OCI-LY1 (cell line): ENCODE data around the gene CCND1.

ENCODE experiments used
- H2AFZ ChIP-seq: fragments of 200-600 bp; sonication (generic), shearing (Covaris generic); 2 replicates; pipeline ENCODE4 v1.6.0; 2014; ENCODE audit warnings: antibody characterized with exemption, mild to moderate bottlenecking, low read length
- H3F3A ChIP-seq: fragments of 200-600 bp; sonication (generic), shearing (Covaris generic); 2 replicates; pipeline ENCODE4 v1.6.0; 2014; ENCODE audit warnings: mild to moderate bottlenecking, antibody characterized with exemption, low read length, moderate library complexity; ENCODE audit not compliant: insufficient read depth
- H3K27ac ChIP-seq: fragments of 200-600 bp; sonication (generic); 2 replicates; pipeline ENCODE4 v1.5.1; 2014; ENCODE audit warnings: low read length, mixed run types, mild to moderate bottlenecking, low read depth; ENCODE audit not compliant: poor library complexity, severe bottlenecking
- H3K27me3 ChIP-seq: fragments of 200-600 bp; sonication (generic); 2 replicates; pipeline ENCODE4 v1.6.0; 2014; ENCODE audit warnings: antibody characterized with exemption, mild to moderate bottlenecking, low read length, moderate library complexity; ENCODE audit not compliant: insufficient read depth
- H3K36me3 ChIP-seq: fragments of 200-600 bp; sonication (generic); 2 replicates; pipeline ENCODE4 v1.6.1; 2014; ENCODE audit warnings: mild to moderate bottlenecking, antibody characterized with exemption, low read length, moderate library complexity, mixed read lengths; ENCODE audit not compliant: insufficient read depth
- H3K4me1 ChIP-seq: fragments of 200-600 bp; sonication (generic); 2 replicates; pipeline ENCODE4 v1.5.1; 2014; ENCODE audit warnings: mild to moderate bottlenecking, low read length, moderate library complexity; ENCODE audit not compliant: insufficient read depth, severe bottlenecking
- H3K4me2 ChIP-seq: fragments of 200-600 bp; sonication (generic), shearing (Covaris generic); 2 replicates; pipeline ENCODE4 v1.6.1; 2014; ENCODE audit warnings: low read length
- H3K4me3 ChIP-seq: fragments of 200-600 bp; sonication (generic); 2 replicates; pipeline ENCODE4 v1.5.1; 2014; ENCODE audit warnings: low read length, low read depth, mild to moderate bottlenecking, mixed read lengths; ENCODE audit not compliant: poor library complexity, severe bottlenecking
- H3K79me2 ChIP-seq: fragments of 200-600 bp; shearing (Covaris generic); 2 replicates; pipeline ENCODE4 v1.6.1; 2016; ENCODE audit warnings: mixed run types, low read length, mixed read lengths; ENCODE audit not compliant: insufficient read depth
- H3K9ac ChIP-seq: fragments of 200-600 bp; sonication (generic), shearing (Covaris generic); 2 replicates; pipeline ENCODE4 v1.6.1; 2014; ENCODE audit warnings: mild to moderate bottlenecking, low read length, mixed read lengths
- H3K9me2 ChIP-seq: fragments of 200-600 bp; sonication (generic), shearing (Covaris generic); 2 replicates; pipeline ENCODE4 v1.6.1; 2014; ENCODE audit warnings: low read depth, mild to moderate bottlenecking, low read length, mixed read lengths
- H3K9me3 ChIP-seq: fragments of 200-600 bp; shearing (Covaris generic); 2 replicates; pipeline ENCODE4 v1.6.1; 2014; ENCODE audit warnings: low read length, mixed read lengths
- H4K20me1 ChIP-seq: fragments of 200-600 bp; sonication (generic), shearing (Covaris generic); 2 replicates; pipeline ENCODE4 v1.6.0; 2016; ENCODE audit warnings: mild to moderate bottlenecking, low read length; ENCODE audit not compliant: insufficient read depth
- CTCF ChIP-seq: fragments of 200-600 bp; sonication (generic), shearing (Covaris generic); IDR thresholded peaks from 2 replicates; pipeline ENCODE4 v1.5.1; 2017; ENCODE audit warnings: mild to moderate bottlenecking, antibody characterized with exemption, low read length, moderate library complexity, mixed read lengths
- EZH2 ChIP-seq: fragments of 200-600 bp; sonication (generic), shearing (Covaris generic); IDR thresholded peaks from 2 replicates; pipeline ENCODE4 v1.8.0; 2017; ENCODE audit warnings: borderline replicate concordance, mixed run types, mild to moderate bottlenecking, antibody characterized with exemption, low read length, moderate library complexity, mixed read lengths

Gene CCND1

DNA sequence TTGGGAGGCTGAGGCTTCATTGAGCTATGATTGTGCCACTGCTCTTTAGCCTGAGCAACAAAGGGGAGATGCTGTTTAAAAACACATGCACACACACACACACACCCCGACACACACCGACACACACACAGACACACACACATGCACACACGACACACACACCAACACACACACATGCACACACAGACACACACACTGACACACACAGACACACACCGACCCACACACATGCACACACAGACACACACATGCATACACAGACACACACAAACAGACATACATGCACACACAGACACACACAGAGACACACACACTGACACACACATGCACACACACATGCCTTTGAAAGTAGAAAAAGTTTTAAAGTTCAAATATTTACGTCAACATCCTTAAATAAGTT lies 39.7 kb downstream of the CCND1 start:
- no peak overlapping the region for H3K27ac ChIP-seq
- no peak overlapping the region for H3K9ac ChIP-seq
- H3K9me3 ChIP-seq = no peaks in the 10 kb centered on the region
- H3K4me3 ChIP-seq = no peak overlapping the region
- H3F3A ChIP-seq = no peaks in the 10 kb centered on the region
- no peaks in the 10 kb centered on the region for H3K9me2 ChIP-seq
- no peaks in the 10 kb centered on the region for H4K20me1 ChIP-seq
- no peaks in the 10 kb centered on the region for H3K36me3 ChIP-seq
- no peak overlapping the region for H2AFZ ChIP-seq
- H3K4me1 ChIP-seq = no peaks in the 10 kb centered on the region
- TF ChIP-seq EZH2 = no peak
- TF ChIP-seq CTCF = no peak
- H3K79me2 ChIP-seq = no peaks in the 10 kb centered on the region
- no peaks in the 10 kb centered on the region for H3K27me3 ChIP-seq
- no peak overlapping the region for H3K4me2 ChIP-seq

GRCh38 chr11:69682221-69682620 lies 41.3 kb downstream of the CCND1 start:
- no peak overlapping the region for H3K27ac ChIP-seq
- no peaks in the 10 kb centered on the region for H4K20me1 ChIP-seq
- no peaks in the 10 kb centered on the region for H3K4me1 ChIP-seq
- H3K36me3 ChIP-seq = no peaks in the 10 kb centered on the region
- H3K9ac ChIP-seq = no peak overlapping the region
- H3K9me3 ChIP-seq = no peaks in the 10 kb centered on the region
- no peaks in the 10 kb centered on the region for H3K27me3 ChIP-seq
- no peak for TF ChIP-seq EZH2
- no peak for TF ChIP-seq CTCF
- no peak overlapping the region for H3K4me3 ChIP-seq
- H2AFZ ChIP-seq = no peak overlapping the region
- H3K4me2 ChIP-seq = no peak overlapping the region
- H3K79me2 ChIP-seq = no peaks in the 10 kb centered on the region
- no peaks in the 10 kb centered on the region for H3F3A ChIP-seq
- no peaks in the 10 kb centered on the region for H3K9me2 ChIP-seq

- Histone ChIP-seq H3K4me3 (no peak overlapping the region), H3F3A (no peaks in the 10 kb centered on the region), H3K4me2 (no peak overlapping the region), H3K9me2 (no peaks in the 10 kb centered on the region), H4K20me1 (no peaks in the 10 kb centered on the region), H3K36me3 (no peaks in the 10 kb centered on the region), H3K9me3 (no peaks in the 10 kb centered on the region), H3K9ac (no peak overlapping the region), H2AFZ (no peak overlapping the region), H3K79me2 (no peaks in the 10 kb centered on the region), H3K27me3 (no peaks in the 10 kb centered on the region), H3K27ac (no peak overlapping the region), H3K4me1 (no peaks in the 10 kb centered on the region)
- no peak for TF ChIP-seq EZH2
- TF ChIP-seq CTCF = no peak
Measured at GRCh38 chr11:69682681-69683326, 41.8 kb downstream of the CCND1 start.
